ENCODE results near the gene PUDP.
"Not testable (repeated sequence)": the region's sequence is repeated elsewhere in the genome, so short reads cannot be mapped to it uniquely, and the experiment has no call there.

The PUDP gene

GRCh38 chrX:7024850-7025249, 123.1 kb downstream of the PUDP start:
- no peak for DNase-seq

DNA sequence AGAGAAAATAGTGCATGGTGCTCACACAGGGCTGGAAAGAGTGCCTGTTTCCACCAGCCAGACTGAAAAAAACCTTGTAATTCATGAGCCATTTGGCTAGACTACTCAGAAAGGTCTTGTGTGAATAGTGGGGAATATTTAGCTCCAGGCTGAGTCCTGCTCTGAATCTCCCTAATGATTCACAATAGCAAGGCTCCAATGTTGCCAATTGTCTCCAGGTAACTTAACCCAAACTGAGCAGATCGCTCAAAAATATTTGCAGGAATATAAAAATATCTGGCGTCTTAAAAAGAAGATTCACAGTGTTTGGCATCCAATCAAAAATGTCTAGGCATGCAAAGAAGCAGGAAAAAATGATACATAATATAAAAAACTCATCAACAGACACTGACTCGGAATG, 125.0 kb downstream of the PUDP start:
- not testable (repeated sequence) for DNase-seq

DNA sequence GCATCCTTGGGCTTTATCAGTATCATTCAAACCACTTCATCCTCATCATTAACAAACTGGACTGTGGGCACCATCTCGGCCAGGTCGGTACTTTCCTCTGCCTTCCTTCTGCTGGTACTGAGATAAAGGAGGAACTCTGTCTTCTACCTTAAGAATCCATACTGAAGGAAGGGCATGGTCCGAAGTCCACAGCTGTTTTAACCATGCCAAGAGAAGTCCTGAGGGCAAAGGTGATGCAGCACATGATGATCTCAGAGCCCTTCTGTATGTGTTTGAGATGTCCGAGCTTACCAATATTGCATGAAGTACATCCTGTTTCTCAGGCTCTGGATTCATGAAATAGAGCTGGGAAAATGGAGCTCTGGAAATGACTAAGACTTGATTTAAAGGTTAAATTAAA, 126.0 kb downstream of the PUDP start:
- DNase-seq = no peak

DNA sequence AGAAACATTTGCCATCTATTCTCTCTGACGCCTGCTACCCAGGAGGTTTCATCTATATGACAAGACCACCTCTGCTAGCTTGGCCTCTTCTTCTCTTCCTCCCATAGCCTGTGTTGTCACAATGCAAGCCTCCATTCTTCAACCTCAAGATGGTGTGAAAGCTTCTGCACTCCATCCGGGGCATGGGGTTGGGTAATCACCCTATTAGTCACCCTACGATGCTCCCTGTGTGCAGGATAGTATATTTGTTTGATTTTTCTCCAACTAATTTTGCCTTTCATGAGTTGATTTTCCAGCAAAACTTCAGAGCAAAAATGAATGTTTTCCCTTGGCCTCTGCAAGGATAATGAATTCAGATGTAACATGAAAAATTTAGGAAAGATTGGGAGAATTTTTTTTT, 128.4 kb downstream of the PUDP start:
- DNase-seq = no peak

GRCh38 chrX:7012262-7012834, 135.6 kb downstream of the PUDP start:
- DNase-seq = not testable (repeated sequence)

DNA sequence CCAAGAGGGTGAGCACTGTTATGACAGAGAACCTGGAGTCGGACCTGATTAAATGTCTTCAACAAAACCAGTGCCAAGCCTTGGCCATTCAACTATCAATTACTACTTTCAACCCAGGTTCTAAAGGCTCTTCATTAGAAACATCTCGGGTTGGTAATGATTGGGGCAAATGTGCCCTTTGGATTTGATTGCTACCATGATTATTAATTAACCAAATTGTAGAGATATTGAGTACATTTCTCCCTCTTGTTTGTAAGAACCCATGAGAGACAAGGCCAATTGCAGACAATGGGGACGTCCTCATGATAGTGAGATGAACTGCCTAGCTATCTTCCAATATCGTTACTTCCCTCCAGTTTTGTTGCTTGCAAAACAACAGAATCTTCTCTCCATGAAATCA, 137.1 kb downstream of the PUDP start:
- not testable (repeated sequence) for DNase-seq

GRCh38 chrX:7007328-7007727, 140.6 kb downstream of the PUDP start:
- DNase-seq = not testable (repeated sequence)

Data from GOT3 (cell line).